Kidney (tissue), 14 donors: Measurements from ENCODE around the gene MCRIP2. TPM values are rescaled to one million over a fixed set of nuclear protein-coding genes. Genes with fewer than 3 reads are reported as not detected.

ENCODE experiments used
- DNase-seq, 5 donors: peaks; one replicate each; pipeline ENCODE4 v3.0.0-alpha.2; 2013 to 2020
- FAIRE-seq: peaks from 2 replicates; lab custom pipeline; 2012; peaks lifted over from hg19 to GRCh38; lab: Jason Lieb, UNC
- H3K27ac ChIP-seq, 2 donors: one replicate each; pipeline ENCODE4 v1.7.0; 2013; ENCODE audit warnings: low read depth in 2 of 2, low read length in 2 of 2, inconsistent platforms in 1 of 2
- H3K27me3 ChIP-seq: one replicate; pipeline ENCODE4 v1.7.1; 2013; ENCODE audit warnings: low read length, inconsistent platforms; ENCODE audit not compliant: control insufficient read depth, insufficient read depth
- H3K36me3 ChIP-seq, 3 donors: one replicate each; pipeline versions ENCODE4 v1.7.0 to v1.7.1; 2013; ENCODE audit warnings: low read length in 3 of 3, control low read depth in 1 of 3, inconsistent platforms in 1 of 3; ENCODE audit not compliant: insufficient read depth in 3 of 3, control insufficient read depth in 2 of 3
- H3K4me1 ChIP-seq, 3 donors: one replicate each; pipeline versions ENCODE4 v1.7.0 to v1.7.1; 2013; ENCODE audit warnings: low read length in 3 of 3, inconsistent platforms in 1 of 3, low read depth in 1 of 3; ENCODE audit not compliant: control insufficient read depth in 2 of 3, insufficient read depth in 2 of 3
- H3K4me3 ChIP-seq, 3 donors: one replicate each; pipeline versions ENCODE4 v1.7.0 to v1.8.1; 2013; ENCODE audit warnings: low read length in 3 of 3, control low read depth in 1 of 3, inconsistent platforms in 1 of 3
- H3K9ac ChIP-seq, 3 donors: one replicate each; pipeline versions ENCODE4 v1.7.0 to v1.7.1; 2013; ENCODE audit warnings: low read length in 3 of 3, control low read depth in 1 of 3, inconsistent platforms in 1 of 3
- H3K9me3 ChIP-seq, 3 donors: one replicate each; pipeline versions ENCODE4 v1.7.0 to v1.7.1; 2013; ENCODE audit warnings: low read length in 3 of 3, control low read depth in 1 of 3, inconsistent platforms in 1 of 3; ENCODE audit not compliant: control insufficient read depth in 2 of 3, insufficient read depth in 1 of 3
- CTCF ChIP-seq: IDR thresholded peaks from 3 replicates; pipeline ENCODE4 v1.5.1; 2012; ENCODE audit warnings: mild to moderate bottlenecking, moderate library complexity, borderline replicate concordance; ENCODE audit not compliant: insufficient read depth; ENCODE audit errors: extremely low read depth
- intact Hi-C: fragments of 100-400 bp; cut with DNase I; formaldehyde crosslinking; loops from one replicate; pipeline ENCODE4 v1.11.1; 2022
- polyA plus RNA-seq: library from polyadenylated mRNA; stranded (reverse); fragments of 350-450 nt; fragmentation: Illumina TruSeq; extraction: RNeasy Lipid Tissue Mini Kit (QIAGEN cat#74804); gene quantifications from one replicate; pipeline ENCODE4 v1.2.3, GENCODE V29; 2014; ENCODE audit warnings: low read depth, low replicate concordance; ENCODE audit not compliant: insufficient read depth
- total RNA-seq: library from RNA; stranded (reverse); fragmentation: NEBNext Ultra II Directional; extraction: Animal tissue kit (Norgen Biotek cat#: 25700); gene quantifications from one replicate; pipeline ENCODE4 v1.2.1, GENCODE V29; 2021
- donor health status: control.
- donor health status: control.
- donor health status: control.
- donor health status: control.
- donor health status: control.
- donor health status: DM: yes; HTN: yes; CAD: no.
- donor health status: Normal renal cell carcinoma (clear cell type).

The MCRIP2 gene
- total and polyA plus RNA-seq, 2 donors from 2014 or later = 36.9 to 265 TPM

DNA sequence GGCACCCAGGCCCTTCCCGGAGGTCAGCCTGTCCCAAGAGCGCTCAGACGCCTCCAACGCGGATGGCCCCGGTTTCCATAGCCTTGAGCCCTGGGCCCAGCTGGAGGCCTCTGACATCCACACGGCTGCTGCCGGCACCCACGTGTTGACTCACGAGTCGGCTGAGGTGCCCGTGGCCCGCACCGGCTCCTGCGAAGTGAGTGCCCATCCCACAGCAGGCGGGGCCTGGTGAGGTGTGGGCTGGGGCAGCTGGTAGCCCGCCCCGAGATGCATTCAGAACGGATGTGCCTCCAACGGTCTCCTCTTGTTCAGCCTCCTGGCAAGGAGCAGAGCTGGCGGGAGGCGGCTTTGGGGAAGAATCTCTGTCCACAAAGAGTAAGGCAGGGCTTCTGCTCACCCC lies 10.2 kb downstream of the MCRIP2 start:
- Histone ChIP-seq H3K27me3 (no peaks in the 10 kb centered on the region), H3K4me3 (no peak overlapping the region), H3K27ac (no peak overlapping the region), H3K36me3 (no peaks in the 10 kb centered on the region), H3K9me3 (no peaks in the 10 kb centered on the region), H3K4me1 (peaks cover 0 to 21% (median 3%) of the 10 kb centered on the region in 3 donors), H3K9ac (no peak overlapping the region)
- no peak for DNase-seq
- FAIRE-seq = no peak
- no peak for TF ChIP-seq CTCF
- intact Hi-C loops = no loop called here

DNA sequence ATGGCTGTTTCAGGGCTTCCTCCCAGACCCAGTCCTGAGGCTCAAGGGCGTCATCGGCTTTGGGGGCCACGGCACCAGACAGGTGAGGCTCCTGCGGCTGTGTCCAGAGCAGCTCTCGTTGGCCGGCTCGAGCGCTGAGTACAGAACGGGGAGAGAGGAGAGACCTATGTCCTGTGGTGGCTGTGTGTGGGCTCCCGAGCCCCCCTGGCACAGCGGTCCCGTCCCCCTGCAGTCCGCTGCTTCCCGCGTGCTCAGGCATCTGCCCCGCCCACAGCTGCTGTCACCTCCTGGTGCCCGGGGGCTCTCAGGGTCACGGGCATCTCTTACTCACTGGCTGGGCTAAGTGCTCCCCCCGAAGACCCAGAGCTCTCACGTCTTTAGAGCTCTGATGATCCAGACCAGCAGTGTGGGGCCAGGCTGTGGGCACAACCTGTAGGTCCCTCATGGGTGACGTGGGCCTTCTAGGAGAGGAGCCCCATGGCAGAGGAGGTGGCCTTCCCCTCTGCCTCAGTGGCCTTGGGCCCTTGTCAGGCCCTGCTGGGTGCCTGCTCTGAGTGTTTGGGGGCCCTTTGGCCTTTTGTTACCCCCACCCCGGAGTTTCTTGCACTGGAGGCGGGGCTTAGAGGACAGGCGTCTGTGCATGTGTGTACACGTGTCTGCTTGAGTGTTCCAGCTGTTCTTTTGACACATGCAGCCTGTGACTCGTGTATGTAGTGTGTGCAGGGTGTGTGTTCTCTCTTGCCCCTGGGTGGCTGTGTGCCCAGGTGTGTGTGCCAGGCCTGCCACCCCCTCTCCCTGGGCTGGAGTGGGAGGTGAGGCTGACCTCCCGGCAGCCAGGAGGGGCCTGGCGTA lies 11.1 kb downstream of the MCRIP2 start:
- Histone ChIP-seq H3K4me3 (no peak overlapping the region), H3K9ac (no peak overlapping the region), H3K9me3 (no peaks in the 10 kb centered on the region), H3K4me1 (peaks cover 0 to 15% (median 0%) of the 10 kb centered on the region in 3 donors), H3K27ac (no peak overlapping the region), H3K36me3 (no peaks in the 10 kb centered on the region), H3K27me3 (no peaks in the 10 kb centered on the region)
- FAIRE-seq (no peak), DNase-seq (no peak)
- no peak for TF ChIP-seq CTCF
- intact Hi-C loops = no loop called here

GRCh38 chr16:654034-654433 lies 12.4 kb downstream of the MCRIP2 start:
- no peak overlapping the region for H3K27ac ChIP-seq
- H3K4me1 ChIP-seq = peaks cover 0 to 6% (median 0%) of the 10 kb centered on the region in 3 donors
- TF ChIP-seq CTCF = no peak
- H3K9ac ChIP-seq = no peak overlapping the region
- no peaks in the 10 kb centered on the region for H3K27me3 ChIP-seq
- H3K9me3 ChIP-seq = no peaks in the 10 kb centered on the region
- H3K36me3 ChIP-seq = no peaks in the 10 kb centered on the region
- intact Hi-C loops = no loop called here
- FAIRE-seq (no peak), DNase-seq (no peak)
- no peak overlapping the region for H3K4me3 ChIP-seq
